Glomerular endothelial cell (primary cell): Measurements from ENCODE around the gene RSBN1L. TPM values are rescaled to one million over a fixed set of nuclear protein-coding genes. Genes with fewer than 3 reads are reported as not detected.

ENCODE experiments used
- total RNA-seq: library from RNA; depleted of rRNA; stranded (reverse); fragments of >200 nt; gene quantifications from 2 replicates; pipeline ENCODE4 v1.2.3, GENCODE V29; 2015

Gene RSBN1L
- total RNA-seq, 1 donor from 2014 or later = 13.0 TPM

Other genes starting within 250 kb of the RSBN1L start
- gene PTPN12, start 159.2 kb upstream of the RSBN1L start, total RNA-seq = 81.5 and 136 TPM in 2 replicates
- 15.2 and 23.6 TPM in 2 replicates for gene TMEM60, start 102.0 kb downstream of the RSBN1L start, total RNA-seq
- gene PHTF2, start 102.3 kb downstream of the RSBN1L start, total RNA-seq = 8.3 and 13.2 TPM in 2 replicates